Skeletal muscle satellite cell (primary cell): ENCODE data around the gene NOS3.

Experiments
- H3K27me3 ChIP-seq: 2 replicates; pipeline ENCODE4 v1.7.0; 2013; ENCODE audit warnings: low read length; ENCODE audit not compliant: control insufficient read depth, insufficient read depth
- H3K36me3 ChIP-seq: 2 replicates; pipeline ENCODE4 v1.7.0; 2013; ENCODE audit warnings: mild to moderate bottlenecking, control low read depth, low read length; ENCODE audit not compliant: insufficient read depth
- H3K4me1 ChIP-seq: 2 replicates; pipeline ENCODE4 v1.7.0; 2013; ENCODE audit warnings: low read length; ENCODE audit not compliant: control insufficient read depth, insufficient read depth
- H3K4me2 ChIP-seq: 2 replicates; pipeline ENCODE4 v1.7.0; 2013; ENCODE audit warnings: mild to moderate bottlenecking, low read length
- H3K4me3 ChIP-seq: 2 replicates; pipeline ENCODE4 v1.7.0; 2013; ENCODE audit warnings: low read length
- H3K9ac ChIP-seq: 2 replicates; pipeline ENCODE4 v1.7.0; 2013; ENCODE audit warnings: mild to moderate bottlenecking, low read depth, low read length, moderate library complexity
- H3K9me3 ChIP-seq: replicated peaks from 2 replicates; pipeline ENCODE4 v1.7.0; 2013; ENCODE audit warnings: mild to moderate bottlenecking, control low read depth, low read length

NOS3 gene

DNA sequence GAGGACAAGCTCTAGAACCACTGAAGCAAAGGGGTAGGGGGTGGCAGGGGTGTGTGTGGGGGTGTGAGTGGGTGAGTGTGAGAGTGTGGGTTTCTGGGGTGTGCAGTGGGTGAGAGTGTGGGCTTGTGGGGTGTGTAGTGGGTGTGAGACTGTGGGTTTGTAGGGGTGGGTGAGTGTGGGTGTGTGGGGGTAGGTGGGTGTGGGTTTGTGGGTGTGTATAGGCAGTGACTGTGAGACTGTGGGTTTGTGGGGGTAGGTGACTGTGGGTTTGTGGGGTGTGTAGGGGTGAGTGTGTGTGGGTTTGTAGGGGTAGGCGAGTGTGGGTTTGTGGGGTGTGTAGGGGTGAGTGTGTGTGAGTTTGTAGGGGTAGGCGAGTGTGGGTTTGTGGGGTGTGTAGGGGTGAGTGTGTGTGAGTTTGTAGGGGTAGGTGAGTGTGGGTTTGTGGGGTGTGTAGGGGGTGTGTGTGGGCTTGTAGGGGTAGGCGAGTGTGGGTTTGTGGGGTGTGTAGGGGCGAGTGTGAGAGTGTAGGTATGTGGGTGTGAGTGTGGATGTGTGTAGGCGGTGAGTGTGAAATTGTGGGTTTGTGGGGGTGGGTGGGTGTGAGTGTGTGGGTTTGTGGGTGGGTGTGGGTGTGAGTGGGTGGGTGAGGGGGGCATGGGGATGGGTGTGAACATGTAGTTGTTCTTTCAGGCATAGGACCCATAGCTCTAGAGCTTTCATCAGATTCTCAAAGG, 8.8 kb downstream of the NOS3 start:
- no peaks in the 10 kb centered on the region for H3K9me3 ChIP-seq
- no peak overlapping the region for H3K9ac ChIP-seq
- H3K4me1 ChIP-seq: no peaks in the 10 kb centered on the region
- no peak overlapping the region for H3K4me3 ChIP-seq
- no peak overlapping the region for H3K4me2 ChIP-seq
- no peaks in the 10 kb centered on the region for H3K36me3 ChIP-seq
- peaks cover 4% of the 10 kb centered on the region for H3K27me3 ChIP-seq

GRCh38 chr7:151000897-151001495, 10.2 kb downstream of the NOS3 start:
- H3K36me3 ChIP-seq: no peaks in the 10 kb centered on the region
- H3K9ac ChIP-seq: no peak overlapping the region
- H3K27me3 ChIP-seq: peaks cover 14% of the 10 kb centered on the region
- H3K4me3 ChIP-seq: no peak overlapping the region
- no peak overlapping the region for H3K4me2 ChIP-seq
- H3K4me1 ChIP-seq: no peaks in the 10 kb centered on the region
- H3K9me3 ChIP-seq: no peaks in the 10 kb centered on the region

DNA sequence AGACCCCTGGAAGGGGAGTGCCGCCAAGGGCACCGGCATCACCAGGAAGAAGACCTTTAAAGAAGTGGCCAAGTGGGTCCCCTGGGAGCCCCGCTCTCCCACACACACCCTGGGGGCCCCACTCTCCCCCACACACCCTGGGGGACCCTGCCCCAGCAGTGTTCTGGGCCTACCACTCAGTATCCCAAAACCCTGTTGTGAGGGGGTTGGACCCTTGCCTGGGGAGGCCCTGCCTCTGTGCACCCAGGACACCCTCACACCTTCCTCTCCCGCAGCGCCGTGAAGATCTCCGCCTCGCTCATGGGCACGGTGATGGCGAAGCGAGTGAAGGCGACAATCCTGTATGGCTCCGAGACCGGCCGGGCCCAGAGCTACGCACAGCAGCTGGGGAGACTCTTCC, 10.7 kb downstream of the NOS3 start:
- Histone ChIP-seq H3K4me1 (no peaks in the 10 kb centered on the region), H3K27me3 (peaks cover 18% of the 10 kb centered on the region), H3K9me3 (no peaks in the 10 kb centered on the region), H3K4me3 (no peak overlapping the region), H3K9ac (no peak overlapping the region), H3K4me2 (no peak overlapping the region), H3K36me3 (no peaks in the 10 kb centered on the region)

GRCh38 chr7:151003572-151003971, 12.8 kb downstream of the NOS3 start:
- no peak overlapping the region for H3K9ac ChIP-seq
- H3K36me3 ChIP-seq: no peaks in the 10 kb centered on the region
- H3K27me3 ChIP-seq: peaks cover 24% of the 10 kb centered on the region
- H3K4me2 ChIP-seq: no peak overlapping the region
- H3K9me3 ChIP-seq: no peaks in the 10 kb centered on the region
- H3K4me1 ChIP-seq: no peaks in the 10 kb centered on the region
- H3K4me3 ChIP-seq: no peak overlapping the region

GRCh38 chr7:151005566-151005965, 14.7 kb downstream of the NOS3 start:
- H3K4me2 ChIP-seq: no peak overlapping the region
- peaks cover 35% of the 10 kb centered on the region for H3K27me3 ChIP-seq
- H3K9me3 ChIP-seq: no peaks in the 10 kb centered on the region
- no peaks in the 10 kb centered on the region for H3K4me1 ChIP-seq
- no peak overlapping the region for H3K4me3 ChIP-seq
- H3K9ac ChIP-seq: no peak overlapping the region
- H3K36me3 ChIP-seq: no peaks in the 10 kb centered on the region

- H3K4me2 ChIP-seq: no peak overlapping the region
- no peak overlapping the region for H3K9ac ChIP-seq
- peaks cover 39% of the 10 kb centered on the region for H3K27me3 ChIP-seq
- no peak overlapping the region for H3K4me3 ChIP-seq
- H3K36me3 ChIP-seq: no peaks in the 10 kb centered on the region
- no peaks in the 10 kb centered on the region for H3K4me1 ChIP-seq
- no peaks in the 10 kb centered on the region for H3K9me3 ChIP-seq
These were observed 15.9 kb downstream of the NOS3 start for GRCh38 chr7:151006590-151007300.

DNA sequence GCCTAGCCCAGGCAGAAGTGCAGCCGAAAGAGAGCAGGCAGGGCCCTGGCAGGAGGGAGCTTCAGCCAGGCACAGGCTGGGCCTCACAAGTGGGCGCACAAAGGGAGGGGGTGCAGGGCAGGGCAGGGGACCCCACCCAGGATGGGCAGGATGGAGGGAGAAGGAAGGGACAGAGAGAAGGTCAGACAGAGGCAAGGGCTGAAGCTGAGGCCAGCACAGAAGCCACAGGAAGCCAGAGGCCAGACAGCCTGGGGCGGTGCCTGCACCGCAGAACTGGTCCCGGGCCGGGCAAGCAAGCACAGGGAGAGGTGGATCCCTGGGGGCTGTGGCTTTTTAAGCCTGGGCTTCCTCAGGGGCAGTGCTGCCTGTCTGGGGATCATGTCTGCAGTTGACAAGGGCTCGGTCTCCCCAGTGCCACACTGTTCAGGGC, 16.7 kb downstream of the NOS3 start:
- H3K27me3 ChIP-seq: peaks cover 43% of the 10 kb centered on the region
- no peaks in the 10 kb centered on the region for H3K36me3 ChIP-seq
- H3K4me2 ChIP-seq: no peak overlapping the region
- no peaks in the 10 kb centered on the region for H3K9me3 ChIP-seq
- no peaks in the 10 kb centered on the region for H3K4me1 ChIP-seq
- H3K4me3 ChIP-seq: no peak overlapping the region
- no peak overlapping the region for H3K9ac ChIP-seq

GRCh38 chr7:151008143-151008510, 17.3 kb downstream of the NOS3 start:
- Histone ChIP-seq H3K4me1 (peaks cover 3% of the 10 kb centered on the region), H3K4me3 (no peak overlapping the region), H3K9ac (no peak overlapping the region), H3K4me2 (peak overlapping the region; percentile 45), H3K9me3 (no peaks in the 10 kb centered on the region), H3K36me3 (no peaks in the 10 kb centered on the region), H3K27me3 (peaks cover 48% of the 10 kb centered on the region)

DNA sequence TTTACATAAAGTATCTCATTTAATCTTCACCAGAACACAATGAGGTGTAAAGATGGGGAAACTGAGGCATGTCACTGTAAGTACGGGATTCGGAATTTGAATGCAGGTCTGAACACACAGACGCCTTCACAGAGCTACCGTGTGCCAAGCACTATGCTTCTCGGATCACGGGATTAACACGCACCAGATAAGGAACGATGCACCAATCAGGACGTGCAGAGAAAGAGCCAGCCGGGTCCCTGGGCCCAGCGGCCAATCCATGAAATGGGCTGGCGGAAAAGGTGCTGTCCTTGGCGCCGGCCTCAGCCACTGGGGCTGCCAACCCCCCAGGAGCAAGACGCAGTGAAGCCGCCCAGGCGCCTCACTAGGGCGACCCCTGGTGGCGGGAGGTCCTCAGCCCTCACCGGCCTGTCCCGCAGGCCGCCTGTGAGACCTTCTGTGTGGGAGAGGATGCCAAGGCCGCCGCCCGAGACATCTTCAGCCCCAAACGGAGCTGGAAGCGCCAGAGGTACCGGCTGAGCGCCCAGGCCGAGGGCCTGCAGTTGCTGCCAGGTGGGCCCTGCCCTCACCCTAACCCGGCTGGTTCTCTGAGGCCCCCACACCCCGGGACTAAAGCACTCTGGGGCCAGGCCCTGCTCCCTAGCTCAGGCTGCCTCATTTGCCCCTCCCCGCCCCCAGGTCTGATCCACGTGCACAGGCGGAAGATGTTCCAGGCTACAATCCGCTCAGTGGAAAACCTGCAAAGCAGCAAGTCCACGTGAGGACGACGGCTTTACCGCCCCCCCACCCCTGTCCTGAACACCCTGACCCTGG, 17.9 kb downstream of the NOS3 start:
- Histone ChIP-seq H3K4me1 (peaks cover 5% of the 10 kb centered on the region), H3K9ac (no peak overlapping the region), H3K9me3 (no peaks in the 10 kb centered on the region), H3K27me3 (peaks cover 51% of the 10 kb centered on the region), H3K4me2 (peak overlapping the region; percentile 45), H3K4me3 (peak overlapping the region; percentile 27), H3K36me3 (no peaks in the 10 kb centered on the region)

DNA sequence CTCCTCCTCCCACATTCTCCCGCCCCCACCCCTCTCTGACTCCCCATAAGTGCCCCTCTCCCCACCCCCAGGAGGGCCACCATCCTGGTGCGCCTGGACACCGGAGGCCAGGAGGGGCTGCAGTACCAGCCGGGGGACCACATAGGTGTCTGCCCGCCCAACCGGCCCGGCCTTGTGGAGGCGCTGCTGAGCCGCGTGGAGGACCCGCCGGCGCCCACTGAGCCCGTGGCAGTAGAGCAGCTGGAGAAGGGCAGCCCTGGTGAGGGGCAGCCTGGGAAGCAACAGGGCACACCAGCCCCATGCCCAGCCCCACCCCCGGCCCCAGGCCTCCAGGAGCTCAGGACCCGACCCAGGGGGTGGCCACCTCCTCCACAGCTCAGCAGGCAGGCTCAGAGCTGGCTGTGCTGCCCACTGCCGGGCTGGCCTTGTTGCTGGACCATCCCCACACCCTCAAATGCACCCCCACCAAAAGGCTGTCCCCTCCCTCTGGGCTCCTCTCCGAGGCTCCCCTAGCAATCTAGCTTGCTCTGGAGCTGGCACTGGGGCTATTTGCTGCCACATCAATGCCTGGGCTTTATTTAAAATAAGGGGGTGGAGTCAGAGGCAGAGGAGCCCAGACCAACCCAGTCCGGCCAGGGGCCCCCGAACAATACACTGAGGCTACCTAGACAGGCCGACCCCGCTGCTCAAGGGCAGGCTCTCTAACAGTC, 18.7 kb downstream of the NOS3 start:
- Histone ChIP-seq H3K4me3 (no peak overlapping the region), H3K4me1 (peaks cover 12% of the 10 kb centered on the region), H3K9ac (no peak overlapping the region)

DNA sequence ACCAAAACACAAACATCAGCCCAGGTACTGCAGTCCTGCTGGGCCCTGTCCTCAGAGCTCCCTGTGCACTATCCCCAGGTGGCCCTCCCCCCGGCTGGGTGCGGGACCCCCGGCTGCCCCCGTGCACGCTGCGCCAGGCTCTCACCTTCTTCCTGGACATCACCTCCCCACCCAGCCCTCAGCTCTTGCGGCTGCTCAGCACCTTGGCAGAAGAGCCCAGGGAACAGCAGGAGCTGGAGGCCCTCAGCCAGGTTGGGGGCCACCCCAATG, 19.2 kb downstream of the NOS3 start:
- Histone ChIP-seq H3K4me3 (no peak overlapping the region), H3K4me1 (peaks cover 12% of the 10 kb centered on the region), H3K4me2 (no peak overlapping the region), H3K9ac (no peak overlapping the region), H3K9me3 (no peaks in the 10 kb centered on the region), H3K36me3 (no peaks in the 10 kb centered on the region), H3K27me3 (peaks cover 57% of the 10 kb centered on the region)

More for the DNA sequence above, 18.7 kb downstream of the NOS3 start:
- Histone ChIP-seq H3K27me3 (peaks cover 57% of the 10 kb centered on the region), H3K9me3 (no peaks in the 10 kb centered on the region), H3K4me2 (no peak overlapping the region), H3K36me3 (no peaks in the 10 kb centered on the region)
